ENCODE measurements around the gene TMEM69. TPM values are rescaled to one million over a fixed set of nuclear protein-coding genes. Genes with fewer than 3 reads are reported as not detected.
"Not testable (repeated sequence)": the region's sequence is repeated elsewhere in the genome, so short reads cannot be mapped to it uniquely, and the experiment has no call there.

The TMEM69 gene
- total RNA-seq, 1 experiment from 2014 or later, result 21.1 TPM

DNA sequence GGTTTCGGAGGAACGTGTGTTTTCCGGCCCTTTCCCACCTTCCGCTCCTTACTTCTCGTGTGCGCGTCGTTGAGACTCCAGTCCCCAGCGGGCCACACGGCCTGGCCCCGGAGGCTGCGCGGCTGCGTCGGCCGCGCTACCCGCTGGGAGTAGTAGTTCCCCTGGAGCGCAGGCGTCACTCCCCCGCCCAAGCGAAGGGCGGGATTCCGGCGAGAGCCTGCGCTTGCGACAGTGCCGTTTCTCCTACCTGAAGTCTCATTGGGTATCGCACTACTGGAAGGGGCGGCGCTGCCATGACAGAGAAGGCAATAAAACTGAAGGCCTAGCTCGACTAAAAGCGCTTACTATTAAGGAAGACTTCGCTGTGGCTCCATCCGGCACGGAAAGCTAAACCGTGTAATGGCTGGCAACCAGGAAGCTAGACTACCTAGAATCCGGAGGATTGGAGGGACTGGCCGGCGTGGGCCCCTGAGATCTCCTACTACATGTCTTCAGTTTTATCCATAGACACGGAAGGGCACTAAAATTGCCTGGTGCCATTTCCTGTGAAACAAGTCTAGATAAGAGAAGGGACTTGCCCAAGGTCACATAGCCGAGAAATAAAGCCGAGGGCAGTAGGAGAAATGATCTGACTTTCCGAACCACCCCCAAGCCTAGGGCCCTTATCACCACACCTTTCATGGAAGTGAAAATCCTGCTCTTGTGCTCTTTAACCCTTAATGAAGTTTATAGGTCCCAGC is 797 bp upstream of the TMEM69 start:
- peak overlapping the region; percentile 100 for H3K27ac Mint-ChIP-seq (ENCODE audit: low read depth, unreplicated experiment)
- no peaks in the 10 kb centered on the region for H3K9me3 Mint-ChIP-seq (ENCODE audit: unreplicated experiment)
- DNase-seq (ENCODE audit: unreplicated experiment), result peak; percentile 98
- H3K4me1 Mint-ChIP-seq (ENCODE audit: insufficient read depth, unreplicated experiment), result peaks cover 19% of the 10 kb centered on the region
- CTCF ChIA-PET, result interaction anchor here (0.8 kb wide), 1 partner anchor 175 kb away, joined by 3 read pairs; no protein-coding TSS in a partner anchor
- H3K36me3 Mint-ChIP-seq (ENCODE audit: insufficient read depth, unreplicated experiment), result peaks cover 55% of the 10 kb centered on the region
- POLR2A ChIA-PET, result interaction anchor here (0.6 to 5.1 kb wide), 33 partner anchors 8 to 1836 kb away, joined by 3 to 57 read pairs (median 4); partner anchors contain the start of genes AKR1A1, IPP, MAST2 and NASP
- no peaks in the 10 kb centered on the region for H3K27me3 Mint-ChIP-seq (ENCODE audit: insufficient read depth, unreplicated experiment)
- intact Hi-C loops (cut with micrococcal nuclease), result loop anchor here (2.0 to 10.0 kb wide), 3 partner anchors 116 to 194 kb away; partner anchors contain the start of gene MAST2
- TSS peak; percentile 77 for BruUV-seq (replicated peaks)
- peak overlapping the region; percentile 91 for H3K4me3 Mint-ChIP-seq (ENCODE audit: unreplicated experiment)
- TF ChIP-seq, protein P1, sequence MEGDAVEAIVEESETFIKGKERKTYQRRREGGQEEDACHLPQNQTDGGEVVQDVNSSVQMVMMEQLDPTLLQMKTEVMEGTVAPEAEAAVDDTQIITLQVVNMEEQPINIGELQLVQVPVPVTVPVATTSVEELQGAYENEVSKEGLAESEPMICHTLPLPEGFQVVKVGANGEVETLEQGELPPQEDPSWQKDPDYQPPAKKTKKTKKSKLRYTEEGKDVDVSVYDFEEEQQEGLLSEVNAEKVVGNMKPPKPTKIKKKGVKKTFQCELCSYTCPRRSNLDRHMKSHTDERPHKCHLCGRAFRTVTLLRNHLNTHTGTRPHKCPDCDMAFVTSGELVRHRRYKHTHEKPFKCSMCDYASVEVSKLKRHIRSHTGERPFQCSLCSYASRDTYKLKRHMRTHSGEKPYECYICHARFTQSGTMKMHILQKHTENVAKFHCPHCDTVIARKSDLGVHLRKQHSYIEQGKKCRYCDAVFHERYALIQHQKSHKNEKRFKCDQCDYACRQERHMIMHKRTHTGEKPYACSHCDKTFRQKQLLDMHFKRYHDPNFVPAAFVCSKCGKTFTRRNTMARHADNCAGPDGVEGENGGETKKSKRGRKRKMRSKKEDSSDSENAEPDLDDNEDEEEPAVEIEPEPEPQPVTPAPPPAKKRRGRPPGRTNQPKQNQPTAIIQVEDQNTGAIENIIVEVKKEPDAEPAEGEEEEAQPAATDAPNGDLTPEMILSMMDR (IDR thresholded peaks at IDR 0.05; ENCODE audit: unreplicated experiment), result no peak

DNA sequence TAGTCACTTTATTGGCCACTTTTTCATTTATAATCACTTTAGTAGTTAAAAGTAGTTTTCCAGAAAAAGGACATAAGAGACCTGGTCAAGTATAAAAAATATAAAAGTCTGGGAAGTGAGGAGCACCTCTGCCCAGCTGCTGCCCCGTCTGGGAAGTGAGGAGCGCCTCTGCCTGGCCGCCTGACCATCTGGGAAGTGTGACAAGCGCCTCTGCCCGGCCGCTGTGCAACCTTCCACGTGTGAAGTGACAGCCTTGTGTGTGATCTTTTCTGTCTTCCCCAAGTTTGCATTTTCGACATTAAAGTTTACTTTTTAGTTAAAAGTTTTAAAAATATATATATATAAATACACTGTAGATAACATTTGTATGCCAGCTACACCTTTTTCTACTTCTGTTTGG is 5.8 kb downstream of the TMEM69 start:
- H3K4me3 Mint-ChIP-seq (ENCODE audit: unreplicated experiment); H3K27ac Mint-ChIP-seq (ENCODE audit: low read depth, unreplicated experiment); DNase-seq (ENCODE audit: unreplicated experiment); BruUV-seq (replicated peaks); POLR2A ChIA-PET; H3K27me3 Mint-ChIP-seq (ENCODE audit: insufficient read depth, unreplicated experiment); H3K9me3 Mint-ChIP-seq (ENCODE audit: unreplicated experiment); intact Hi-C loops (cut with micrococcal nuclease); H3K4me1 Mint-ChIP-seq (ENCODE audit: insufficient read depth, unreplicated experiment): not testable (repeated sequence)
- peaks cover 66% of the 10 kb centered on the region for H3K36me3 Mint-ChIP-seq (ENCODE audit: insufficient read depth, unreplicated experiment)
- CTCF ChIA-PET, result interaction anchor here (0.6 kb wide), 1 partner anchor 48 kb away, joined by 4 read pairs; no protein-coding TSS in a partner anchor

DNA sequence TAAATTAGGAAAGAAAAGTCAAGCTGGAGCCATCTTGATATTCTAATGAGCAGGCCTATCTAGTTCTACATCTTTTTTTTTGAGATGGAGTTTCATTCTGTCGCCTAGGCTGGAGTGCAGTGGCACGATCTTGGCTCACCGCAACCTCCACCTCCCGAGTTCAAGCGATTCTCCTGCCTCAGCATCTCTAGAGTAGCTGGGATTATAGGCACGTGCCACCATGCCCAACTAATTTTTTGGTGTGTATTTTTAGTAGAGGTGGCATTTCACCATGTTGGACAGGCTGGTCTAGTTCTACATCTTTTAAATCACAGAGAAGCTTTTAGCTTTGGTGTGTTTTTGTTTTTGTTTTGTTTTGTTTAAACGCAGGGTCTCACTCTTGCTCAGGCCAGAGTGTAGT is 6.8 kb downstream of the TMEM69 start:
- DNase-seq (ENCODE audit: unreplicated experiment), result no peak
- ChIA-PET CTCF (interaction anchor here (0.7 kb wide), 1 partner anchor 42 kb away, joined by 4 read pairs; no protein-coding TSS in a partner anchor), POLR2A (interaction anchor here (0.7 to 1.4 kb wide), 4 partner anchors 9 to 59 kb away, joined by 3 to 11 read pairs (median 4); partner anchors contain the start of genes GPBP1L1 and IPP)
- TF ChIP-seq, protein P1 (IDR thresholded peaks at IDR 0.05; ENCODE audit: unreplicated experiment), result no peak
- peaks cover 5% of the 10 kb centered on the region for H3K4me1 Mint-ChIP-seq (ENCODE audit: insufficient read depth, unreplicated experiment)
- no peak overlapping the region for H3K27ac Mint-ChIP-seq (ENCODE audit: low read depth, unreplicated experiment)
- no peaks in the 10 kb centered on the region for H3K9me3 Mint-ChIP-seq (ENCODE audit: unreplicated experiment)
- intact Hi-C loops (cut with micrococcal nuclease), result no loop called here
- H3K27me3 Mint-ChIP-seq (ENCODE audit: insufficient read depth, unreplicated experiment), result no peaks in the 10 kb centered on the region
- H3K36me3 Mint-ChIP-seq (ENCODE audit: insufficient read depth, unreplicated experiment), result peaks cover 62% of the 10 kb centered on the region
- H3K4me3 Mint-ChIP-seq (ENCODE audit: unreplicated experiment), result no peak overlapping the region
- BruUV-seq (replicated peaks), result no TSS peak

DNA sequence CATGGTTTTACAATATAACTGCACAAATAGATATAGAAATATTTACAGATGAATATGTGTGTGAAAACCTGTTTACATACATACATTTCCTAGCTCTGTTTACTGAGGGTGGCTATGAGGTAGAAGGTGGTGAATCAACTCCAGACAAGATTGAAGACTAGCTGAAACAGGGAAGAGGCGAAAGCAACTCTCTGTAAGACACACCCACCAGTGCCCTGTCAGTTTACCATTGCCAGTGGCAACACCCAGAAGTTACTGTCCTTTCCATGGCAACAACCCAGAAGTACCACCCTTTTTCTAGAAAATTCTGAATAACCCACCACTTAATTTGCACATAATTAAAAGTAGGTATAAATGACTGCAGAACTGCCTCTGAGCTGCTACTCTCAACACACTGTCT is 16.7 kb downstream of the TMEM69 start:
- intact Hi-C loops (cut with micrococcal nuclease), result no loop called here
- no peak overlapping the region for H3K4me3 Mint-ChIP-seq (ENCODE audit: unreplicated experiment)
- no peaks in the 10 kb centered on the region for H3K27me3 Mint-ChIP-seq (ENCODE audit: insufficient read depth, unreplicated experiment)
- BruUV-seq (replicated peaks), result no TSS peak
- H3K4me1 Mint-ChIP-seq (ENCODE audit: insufficient read depth, unreplicated experiment), result no peaks in the 10 kb centered on the region
- CTCF ChIA-PET, result no interaction called here
- no peaks in the 10 kb centered on the region for H3K9me3 Mint-ChIP-seq (ENCODE audit: unreplicated experiment)
- POLR2A ChIA-PET, result interaction anchor here (1.0 to 3.5 kb wide), 2 partner anchors 15 to 18 kb away, joined by 6 to 33 read pairs; partner anchors contain the start of genes GPBP1L1 and TMEM69
- no peak overlapping the region for H3K27ac Mint-ChIP-seq (ENCODE audit: low read depth, unreplicated experiment)
- TF ChIP-seq, protein P1 (IDR thresholded peaks at IDR 0.05; ENCODE audit: unreplicated experiment), result no peak
- peaks cover 32% of the 10 kb centered on the region for H3K36me3 Mint-ChIP-seq (ENCODE audit: insufficient read depth, unreplicated experiment)
- DNase-seq (ENCODE audit: unreplicated experiment), result no peak

Data from MCF 10A (cell line).